ELR (cell line): Measurements from ENCODE around the gene PRIMA1.
A peak's percentile ranks its signal among the peaks of the same experiment; 100 is the strongest.

Experiments
- DNase-seq: peaks from one replicate; pipeline ENCODE4 v3.0.0-alpha.2; 2015; ENCODE audit warnings: low read depth

PRIMA1 gene

DNA sequence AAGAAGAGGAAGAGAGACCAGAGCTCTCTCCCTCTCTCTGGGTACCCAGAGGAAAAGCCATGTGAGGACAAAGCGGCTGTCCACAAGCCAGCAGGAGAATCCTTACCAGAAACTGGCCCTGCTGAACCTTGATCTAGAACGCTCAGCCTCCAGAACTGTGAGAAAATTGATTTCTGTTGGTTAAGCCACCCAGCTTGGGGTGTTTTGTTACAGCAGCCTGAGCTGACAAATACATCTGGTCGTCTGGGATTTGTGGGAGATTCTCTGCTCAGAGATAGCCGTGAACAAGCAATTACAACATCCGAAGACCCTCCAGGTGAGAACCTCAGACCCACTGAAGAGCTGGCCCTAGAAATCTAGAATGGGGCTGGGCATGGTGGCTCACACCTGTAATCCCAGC is 6.5 kb upstream of the PRIMA1 start:
- no peak for DNase-seq

DNA sequence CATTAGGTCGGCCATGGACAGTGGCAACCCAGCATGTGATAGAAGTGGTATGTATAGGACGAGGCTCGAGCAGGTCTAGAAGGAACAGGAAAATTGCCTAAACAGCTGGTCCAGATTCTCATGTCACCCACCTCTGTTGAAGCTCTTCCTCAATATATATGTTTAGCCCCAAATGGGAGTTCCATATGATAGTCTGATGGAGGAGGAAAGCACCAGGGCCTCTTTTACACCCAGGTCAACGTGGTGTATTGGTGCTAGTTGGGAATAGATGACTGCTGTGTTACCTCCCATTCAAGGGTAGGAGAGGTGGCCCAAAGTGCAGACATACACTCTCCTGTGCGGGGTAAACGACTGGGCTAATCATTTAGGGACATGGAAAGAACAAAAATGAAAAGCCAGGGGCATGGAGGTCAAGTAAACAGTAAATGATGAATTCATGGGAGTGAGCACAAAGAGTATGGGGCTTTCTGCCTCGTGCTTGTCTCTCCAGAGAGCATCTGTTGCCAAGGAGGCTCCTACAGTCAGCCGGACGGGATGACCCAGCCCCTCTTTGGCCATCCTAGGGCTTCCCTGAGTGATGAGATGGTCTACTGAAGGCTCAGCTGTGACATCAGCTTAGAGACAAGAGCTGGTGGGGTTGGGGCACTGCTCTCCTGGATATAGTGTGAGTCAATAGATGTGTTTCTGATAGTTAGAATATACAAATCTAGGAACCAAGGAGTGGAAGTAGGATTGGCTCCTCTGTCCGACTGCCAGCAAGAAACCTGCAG is 5.5 kb upstream of the PRIMA1 start:
- DNase-seq, result no peak

DNA sequence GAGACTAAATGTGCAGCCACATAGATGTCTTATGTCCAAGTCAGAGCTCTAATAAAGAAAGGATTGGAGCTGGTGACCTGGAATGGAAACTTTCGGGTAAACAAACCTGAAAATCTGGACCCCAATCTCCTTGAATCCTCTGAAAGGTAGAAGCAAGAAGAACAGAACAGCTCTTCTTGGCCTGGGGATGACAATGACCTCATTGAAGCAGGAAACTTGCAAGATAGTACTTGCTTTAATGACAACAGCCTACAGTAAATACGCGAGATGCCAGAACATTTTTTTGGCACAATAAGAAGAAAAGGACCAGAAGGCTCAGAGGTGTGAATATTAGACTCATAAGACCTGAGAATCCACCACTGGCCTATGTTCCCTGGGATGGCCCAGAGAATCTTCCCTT is 4.1 kb upstream of the PRIMA1 start:
- no peak for DNase-seq

DNA sequence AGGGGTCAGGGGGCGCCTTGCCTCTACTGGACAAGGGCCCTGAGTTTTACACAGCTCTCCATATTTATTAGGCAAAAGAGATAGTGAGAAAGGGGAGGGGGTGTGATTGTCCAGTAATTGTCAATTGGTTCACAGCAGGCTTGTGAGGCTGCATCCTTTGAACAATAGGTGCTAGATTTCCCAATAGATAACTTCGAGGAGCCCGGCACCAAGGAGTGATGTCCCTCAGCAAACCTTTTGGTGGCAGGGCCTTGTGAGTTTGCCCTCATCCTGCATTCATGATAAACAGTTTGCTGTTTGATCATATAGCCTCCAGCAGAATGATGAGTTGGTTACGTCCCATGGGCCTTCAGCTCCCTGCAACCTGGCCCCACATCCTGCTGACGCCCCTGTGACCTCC is 2.7 kb upstream of the PRIMA1 start:
- no peak for DNase-seq

DNA sequence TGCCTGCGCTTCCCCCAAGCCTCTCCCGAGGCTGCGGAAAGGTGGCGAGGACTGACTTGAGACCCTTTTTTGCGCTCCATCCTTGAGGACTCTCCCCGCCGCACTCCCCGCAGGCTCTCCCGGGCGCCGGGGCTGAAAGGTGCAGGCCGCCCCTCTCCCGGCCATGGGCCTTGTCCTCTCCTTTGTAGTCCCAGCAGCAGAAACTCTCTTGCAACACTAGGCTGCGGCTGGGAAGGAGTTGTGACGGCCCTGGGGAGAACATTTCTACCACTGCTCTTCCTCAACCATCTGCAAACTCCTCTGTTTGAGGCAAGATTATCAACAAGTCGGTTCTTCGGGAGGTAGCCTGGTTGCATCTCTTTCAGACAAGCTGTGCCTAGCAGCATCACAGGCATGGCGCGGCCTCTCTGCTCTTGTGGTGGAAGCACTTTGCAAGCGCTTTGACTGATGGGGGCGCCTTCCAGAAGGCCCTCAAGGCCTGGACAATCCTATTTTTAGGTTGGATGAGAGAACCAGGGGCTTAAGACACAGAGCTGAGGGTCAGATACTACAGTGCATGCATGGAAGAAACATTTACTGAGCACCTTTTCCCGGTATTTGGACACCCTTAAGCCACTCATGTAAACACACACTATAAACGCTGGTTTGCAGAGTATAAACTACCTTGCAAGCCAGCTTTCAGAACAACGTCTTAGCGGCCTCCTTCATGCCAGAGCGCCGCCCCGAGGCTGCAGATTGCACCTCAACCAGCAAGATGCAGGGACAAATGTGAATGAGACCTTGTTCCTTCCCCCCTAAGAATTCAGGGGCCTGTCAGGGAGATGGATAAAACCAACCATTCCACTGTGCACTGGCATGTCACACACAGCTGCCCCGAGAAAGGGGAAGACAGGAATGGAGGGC is 1.2 kb upstream of the PRIMA1 start:
- DNase-seq, result no peak

DNA sequence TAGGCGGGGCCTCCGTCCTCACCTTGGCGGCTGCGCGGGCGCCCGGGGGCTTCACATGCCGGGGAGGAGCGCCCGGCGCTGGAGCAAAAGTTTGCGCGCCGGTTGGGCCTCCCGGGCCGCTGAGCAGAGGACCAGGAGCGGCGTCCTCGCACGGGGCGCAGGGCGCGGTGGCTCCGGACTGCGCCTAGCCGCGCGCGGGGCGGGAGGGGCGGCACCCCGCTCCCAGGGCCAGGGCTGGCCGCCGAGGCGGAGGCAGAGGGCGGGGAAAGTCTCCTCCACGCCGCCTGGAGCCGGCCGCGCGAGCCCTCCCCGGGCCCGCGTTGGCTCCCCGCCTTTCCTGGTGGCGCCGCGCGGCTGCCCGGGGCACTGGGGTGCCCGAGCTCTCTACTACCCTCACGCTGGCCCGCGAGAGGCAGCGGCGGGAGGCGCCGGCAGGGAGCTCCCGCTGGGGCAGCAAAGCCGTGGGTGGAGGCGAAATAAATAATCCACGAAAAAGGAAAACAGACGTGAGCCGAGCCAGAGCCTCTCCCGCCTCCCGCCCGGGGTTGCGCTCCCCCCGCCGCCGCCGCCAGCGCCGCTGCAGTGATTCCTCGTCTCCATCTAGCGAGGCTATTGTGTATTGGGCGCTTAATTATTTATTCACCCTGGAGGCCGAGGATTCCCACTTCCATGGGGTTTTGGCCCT is 400 bp upstream of the PRIMA1 start:
- no peak for DNase-seq

DNA sequence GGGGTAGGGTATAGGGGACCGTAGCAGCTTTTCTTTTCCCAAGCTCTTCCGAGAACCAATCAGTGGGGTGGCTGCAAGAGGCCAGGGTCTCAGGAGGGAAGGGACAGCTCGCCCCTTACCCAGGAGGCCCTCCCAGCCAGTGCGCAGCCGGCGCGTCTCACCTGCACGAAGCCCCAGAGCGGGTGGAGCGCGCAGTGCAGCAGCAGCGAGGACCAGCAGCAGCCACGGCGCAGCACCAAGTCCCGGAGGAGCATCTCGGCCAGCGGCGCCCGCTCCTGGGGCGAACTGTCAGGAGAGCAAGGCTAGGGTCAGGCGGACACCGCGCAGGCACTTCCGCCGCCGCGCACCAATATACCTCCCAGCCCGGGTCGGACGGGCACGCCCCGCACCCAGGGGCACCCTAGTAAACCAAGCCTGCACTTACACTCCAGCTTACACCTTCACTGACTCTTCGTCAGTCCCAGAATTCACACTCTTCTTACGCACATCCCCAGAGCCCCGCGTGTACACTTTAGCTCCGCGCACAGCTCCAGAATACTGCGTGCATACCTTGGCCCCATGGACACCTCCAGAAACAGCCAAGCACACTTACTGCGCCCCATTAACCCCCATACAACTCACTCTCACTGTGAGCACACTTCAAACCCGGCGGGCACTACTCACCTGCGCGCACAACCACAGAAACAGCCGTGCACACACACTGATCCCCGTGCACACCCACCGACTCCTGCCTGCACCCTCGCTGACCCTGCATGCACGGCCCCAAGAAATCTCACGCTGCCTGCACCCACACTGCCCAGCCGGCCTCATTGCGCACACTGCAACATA is 606 bp downstream of the PRIMA1 start:
- DNase-seq, result no peak

DNA sequence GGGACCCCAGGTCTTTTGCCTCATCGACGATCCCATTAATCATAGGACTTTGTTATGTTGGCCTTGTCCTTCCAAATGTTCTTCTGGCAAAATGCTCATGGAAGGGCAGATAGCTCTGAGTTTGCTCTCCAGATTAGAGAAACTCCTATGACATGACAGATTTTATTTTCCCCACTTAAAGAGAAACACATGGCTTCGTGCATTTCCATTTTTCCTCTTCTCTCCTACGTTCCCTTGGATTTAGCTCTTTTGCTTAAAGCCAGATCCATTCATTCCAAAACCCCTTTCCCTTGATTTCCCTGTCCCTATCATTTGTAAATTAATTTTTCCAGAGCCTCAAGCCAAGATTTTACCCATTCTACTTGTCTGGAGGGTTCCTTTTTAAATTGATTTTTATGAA is 2.9 kb downstream of the PRIMA1 start:
- DNase-seq, result no peak

DNA sequence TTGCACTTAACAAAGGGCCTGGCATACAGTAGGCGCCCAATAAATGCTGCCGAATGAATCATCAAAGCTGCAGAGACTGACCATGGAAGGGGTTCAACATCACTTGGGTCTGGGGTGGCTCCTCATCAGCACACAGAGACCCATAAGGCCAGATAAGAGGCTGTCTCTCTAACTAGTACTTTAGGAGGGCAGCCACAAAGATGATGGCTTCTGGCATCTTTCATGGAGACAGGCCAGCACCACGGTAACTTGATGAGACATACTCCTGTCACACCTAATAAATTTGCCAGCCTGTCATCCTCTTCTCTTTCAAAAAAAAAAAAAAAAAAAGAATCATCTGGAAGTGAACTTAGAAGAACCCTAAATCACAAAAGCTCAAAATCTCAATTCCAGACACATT is 3.4 kb downstream of the PRIMA1 start:
- no peak for DNase-seq

DNA sequence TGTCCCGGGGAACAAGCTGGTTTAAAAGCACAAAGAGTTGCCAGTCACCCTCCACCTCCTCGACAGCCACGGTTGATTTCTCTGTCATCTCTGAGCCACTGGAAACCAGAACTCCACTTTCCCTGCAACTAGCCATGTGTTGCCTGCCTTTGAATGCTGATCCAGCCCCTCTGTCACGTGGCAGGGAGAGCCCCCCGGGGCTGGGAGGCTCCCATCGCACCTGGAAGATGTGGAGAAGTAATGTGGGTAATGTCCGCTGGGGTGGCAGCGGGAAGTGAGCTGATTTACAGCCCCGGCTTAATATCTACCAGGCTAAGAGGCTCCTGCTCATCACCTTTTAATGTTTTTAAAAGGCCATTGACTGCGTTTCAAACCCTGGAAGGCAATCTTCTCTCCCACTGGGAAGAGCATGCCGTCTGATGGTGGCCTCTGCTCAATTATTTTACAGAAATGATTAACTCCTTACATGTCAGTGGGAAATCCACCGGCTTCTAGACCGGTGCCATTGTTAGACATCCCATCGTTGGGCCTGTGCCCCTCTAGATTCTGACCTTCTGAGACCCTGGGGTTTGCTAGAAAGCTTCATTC is 7.4 kb downstream of the PRIMA1 start:
- DNase-seq, result no peak

DNA sequence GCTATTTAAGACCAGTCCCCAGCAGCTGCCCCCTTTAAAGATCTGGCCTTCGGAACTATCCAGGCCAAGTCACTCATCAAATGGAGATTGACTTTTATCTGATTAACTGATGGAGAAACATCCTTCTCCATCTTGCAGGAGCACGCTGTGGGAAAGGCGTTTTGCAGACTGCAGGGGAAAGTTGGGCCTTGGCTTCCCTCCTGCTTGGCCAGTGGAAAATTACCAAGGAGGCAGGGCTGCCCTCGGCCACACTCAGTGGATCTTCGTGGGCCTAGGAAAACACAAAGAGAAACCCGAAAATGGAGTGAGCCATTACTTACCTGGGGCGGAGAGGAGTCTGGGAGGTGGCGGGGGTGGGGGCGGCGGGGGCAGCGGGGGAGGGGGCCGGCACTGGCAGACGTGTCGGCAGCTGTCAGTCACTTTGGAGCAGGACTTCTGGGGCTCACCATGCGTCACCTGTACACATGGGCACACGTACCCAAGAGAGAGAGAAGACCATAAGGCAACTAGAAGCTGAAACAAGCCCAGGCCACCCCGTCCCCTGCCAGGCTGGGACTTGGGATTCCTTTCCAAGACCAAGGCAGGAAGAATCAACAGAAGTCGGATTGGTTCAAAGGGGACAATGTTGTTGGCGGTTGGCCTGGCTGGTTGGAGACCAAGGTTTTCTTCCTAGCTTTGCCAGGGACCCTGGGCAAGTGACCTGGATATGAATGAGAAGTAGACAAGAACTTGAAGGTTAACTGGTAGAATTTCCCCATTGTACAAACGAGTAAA is 9.2 kb downstream of the PRIMA1 start:
- DNase-seq, result no peak

DNA sequence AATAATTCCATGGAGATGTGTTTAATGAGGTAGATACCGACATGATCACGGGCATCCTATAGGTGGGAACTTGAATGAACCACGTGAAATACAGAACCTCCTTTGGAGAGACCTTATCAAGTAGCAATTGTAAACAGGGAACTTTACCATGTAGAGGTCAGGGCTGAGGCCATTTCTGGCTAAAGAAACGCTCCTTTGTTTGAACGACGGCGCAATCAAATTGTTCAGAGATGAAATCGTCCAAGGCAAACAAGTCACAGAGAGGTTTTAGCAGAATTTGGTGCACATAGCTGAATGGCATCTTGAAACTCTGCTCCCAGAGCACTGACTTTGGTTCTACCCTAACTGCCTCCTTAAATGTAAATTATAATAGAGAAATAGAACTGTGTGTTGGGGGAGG is 9.8 kb downstream of the PRIMA1 start:
- DNase-seq, result no peak

DNA sequence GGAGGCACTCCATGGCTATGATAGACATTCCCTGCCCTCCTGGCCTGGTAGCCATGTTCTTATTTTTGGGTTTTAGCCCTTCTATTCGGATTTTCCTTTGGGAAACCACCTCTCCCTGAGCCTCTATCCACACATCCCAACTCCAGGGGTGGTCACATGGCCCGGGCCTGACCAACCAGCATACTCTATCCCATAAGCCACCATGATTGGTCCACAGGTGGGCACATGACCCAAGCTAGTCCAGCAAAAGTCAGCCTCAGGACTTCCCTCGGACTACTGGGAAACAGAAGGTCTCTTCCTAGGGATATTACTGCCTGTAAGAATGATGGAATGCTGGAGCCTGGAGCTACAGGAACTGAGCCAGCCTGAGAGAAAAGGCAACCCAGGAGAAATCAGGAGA is 12.5 kb downstream of the PRIMA1 start:
- DNase-seq, result no peak

DNA sequence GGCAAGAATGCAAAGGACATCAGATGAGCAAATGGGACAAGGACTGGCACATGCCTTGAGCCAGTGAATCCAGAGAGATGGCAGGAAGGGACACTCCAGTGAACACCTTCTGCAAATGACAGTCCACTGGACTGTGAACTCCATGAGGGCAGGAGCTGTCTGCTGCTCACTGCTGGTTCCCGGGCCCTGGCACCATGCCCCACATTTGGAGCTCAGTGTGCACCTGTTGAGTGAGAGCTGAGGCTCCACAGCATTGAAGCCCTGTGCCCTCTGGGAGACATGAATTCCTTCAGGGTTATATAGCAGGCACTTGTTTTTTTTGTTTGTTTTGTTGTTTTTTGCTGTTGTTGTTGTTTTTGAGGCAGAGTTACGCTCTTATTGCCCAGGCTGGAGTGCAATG is 13.1 kb downstream of the PRIMA1 start:
- no peak for DNase-seq

DNA sequence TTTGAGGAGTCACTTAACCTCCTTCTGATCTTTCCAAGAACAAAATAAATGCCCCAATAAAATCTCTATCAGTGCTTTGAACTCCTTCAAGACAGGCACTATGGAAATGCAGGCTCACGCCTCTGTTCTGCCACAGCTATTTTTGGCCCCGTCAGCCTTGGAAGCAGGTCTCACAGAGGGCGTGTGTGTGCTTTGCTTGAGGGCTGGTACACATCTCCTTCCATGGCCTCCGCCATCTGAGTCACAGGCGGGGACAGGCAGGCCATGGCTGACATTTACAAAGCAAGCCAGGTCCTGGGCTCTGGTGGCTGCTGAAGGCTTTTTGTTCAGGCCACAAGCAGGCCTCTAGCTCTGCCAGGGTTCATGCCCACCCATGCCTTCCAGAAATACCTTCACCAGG is 16.0 kb downstream of the PRIMA1 start:
- no peak for DNase-seq

DNA sequence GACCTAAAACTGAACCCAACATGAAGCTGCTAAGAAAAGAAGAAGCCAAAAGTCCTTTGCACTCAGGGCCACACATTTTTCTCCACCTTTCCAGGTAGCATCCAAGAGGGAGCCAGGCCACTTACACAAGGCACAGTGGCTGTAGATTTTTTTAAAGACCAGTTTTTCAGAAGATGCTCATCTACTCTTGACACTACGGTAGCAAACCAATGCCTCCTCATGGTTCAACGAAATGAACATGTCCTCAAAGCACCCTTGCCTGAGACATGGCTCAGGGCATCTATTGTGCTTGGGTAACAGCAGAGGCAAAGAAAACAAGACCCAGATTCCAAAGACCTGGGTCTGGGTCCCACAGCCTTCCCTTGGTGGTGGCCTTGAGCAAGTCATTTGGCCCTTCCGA is 22.3 kb downstream of the PRIMA1 start:
- no peak for DNase-seq

DNA sequence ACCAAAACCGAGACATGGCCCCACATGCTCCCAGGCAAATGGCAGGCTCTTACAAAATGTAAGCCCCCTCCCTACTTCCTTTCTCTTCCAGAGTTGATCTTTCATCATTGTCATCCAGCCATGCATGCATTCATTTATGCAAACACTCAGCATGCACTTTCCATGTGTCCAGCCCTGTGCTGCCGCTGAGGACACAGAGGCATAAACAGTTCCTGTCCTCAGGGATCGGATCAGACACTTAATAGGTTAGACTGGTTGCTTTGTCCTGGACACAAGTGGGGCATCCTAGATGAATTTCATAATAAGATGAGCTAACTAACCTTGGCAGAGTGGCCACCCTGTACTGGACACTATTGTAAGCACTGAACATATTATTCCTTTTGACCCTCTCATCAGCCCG is 23.1 kb downstream of the PRIMA1 start:
- no peak for DNase-seq

DNA sequence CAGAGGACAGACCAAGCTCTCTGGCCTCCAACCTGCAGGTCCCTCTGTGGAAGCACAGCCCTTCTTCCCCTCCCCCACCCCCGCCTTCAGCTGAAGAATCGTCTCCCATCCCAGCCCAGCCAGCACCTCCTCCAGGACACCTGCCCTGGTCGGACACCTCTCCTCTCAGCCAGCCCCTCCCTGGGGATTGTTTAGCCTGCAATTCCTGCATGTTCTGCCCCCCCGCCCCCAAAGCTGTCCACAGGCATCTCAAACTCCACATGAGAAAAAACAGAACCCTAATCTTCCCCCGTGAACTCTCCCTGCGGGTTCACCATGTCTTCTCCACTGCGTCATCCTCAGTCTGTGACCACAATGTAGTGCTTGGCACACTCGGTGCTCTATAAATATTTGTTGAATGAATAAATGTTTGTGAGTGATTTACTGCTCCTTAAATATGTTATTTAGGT is 24.1 kb downstream of the PRIMA1 start:
- peak; percentile 30 for DNase-seq

DNA sequence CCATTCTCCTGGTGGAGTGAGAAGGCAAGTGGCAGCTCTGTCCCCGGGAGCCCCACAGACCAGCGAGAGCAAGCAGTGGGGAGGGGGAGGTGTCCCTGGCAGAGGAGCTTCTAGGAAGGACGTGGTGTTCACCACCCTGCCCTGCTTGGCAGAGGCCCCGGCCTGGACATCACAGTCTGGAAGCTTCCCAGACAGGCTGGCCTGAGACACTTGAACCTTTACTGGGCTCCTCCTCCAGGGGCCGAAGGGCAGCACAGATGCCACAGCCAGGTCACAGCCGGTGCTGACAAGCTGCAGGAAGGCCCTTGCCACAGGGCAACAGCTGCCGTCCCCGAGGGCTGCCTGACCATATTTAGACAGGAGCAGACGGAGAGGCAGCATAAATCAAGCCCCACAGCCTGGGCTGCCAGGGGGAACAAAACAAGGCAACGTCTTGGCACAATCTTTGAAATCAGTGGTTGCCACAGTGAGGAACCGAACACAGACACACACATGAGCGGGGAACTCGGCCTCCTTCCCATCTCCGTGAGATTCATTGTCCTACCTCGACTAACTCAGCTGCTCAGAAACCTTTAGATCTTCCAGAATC is 28.5 kb downstream of the PRIMA1 start:
- DNase-seq, result no peak

DNA sequence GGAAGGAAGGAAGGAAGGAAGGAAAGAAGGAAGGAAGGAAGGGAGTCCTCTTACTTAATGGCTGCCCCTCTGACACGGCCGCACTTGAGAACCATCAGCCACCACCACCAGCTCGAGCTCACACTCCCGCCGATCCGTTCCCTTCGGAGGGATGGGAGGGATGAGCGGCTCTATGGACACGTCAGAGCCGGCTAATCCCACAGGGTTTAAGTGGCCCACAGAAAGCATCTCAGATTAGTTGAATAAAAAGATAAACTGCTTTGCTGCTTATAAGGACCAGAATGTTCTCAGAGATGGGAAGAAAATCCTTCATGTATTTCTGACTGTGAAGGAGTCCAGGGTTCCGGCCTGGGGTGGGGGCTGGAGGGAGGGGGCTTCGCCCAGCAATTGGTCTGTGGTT is 31.1 kb downstream of the PRIMA1 start:
- no peak for DNase-seq
